Neural progenitor cell (in vitro differentiated cells): ENCODE measurements around the gene PCSK6.
"Not testable (repeated sequence)": the region's sequence is repeated elsewhere in the genome, so short reads cannot be mapped to it uniquely, and the experiment has no call there.

Experiments
- EZH2 ChIP-seq: fragments of 200-600 bp; sonication (generic); IDR thresholded peaks from 2 replicates; pipeline ENCODE4 v1.6.1; 2017; ENCODE audit warnings: antibody characterized with exemption, mild to moderate bottlenecking, moderate library complexity
- EZH2phosphoT487 ChIP-seq: fragments of 200-600 bp; sonication (generic); IDR thresholded peaks from 2 replicates; pipeline ENCODE4 v1.6.1; 2017; ENCODE audit warnings: antibody characterized with exemption
- TF ChIP-seq, protein P1 (sequence below): fragments of 200-600 bp; sonication (generic); IDR thresholded peaks from 2 replicates; pipeline ENCODE4 v1.5.1; 2017; ENCODE audit warnings: antibody characterized with exemption, mild to moderate bottlenecking

DNA sequence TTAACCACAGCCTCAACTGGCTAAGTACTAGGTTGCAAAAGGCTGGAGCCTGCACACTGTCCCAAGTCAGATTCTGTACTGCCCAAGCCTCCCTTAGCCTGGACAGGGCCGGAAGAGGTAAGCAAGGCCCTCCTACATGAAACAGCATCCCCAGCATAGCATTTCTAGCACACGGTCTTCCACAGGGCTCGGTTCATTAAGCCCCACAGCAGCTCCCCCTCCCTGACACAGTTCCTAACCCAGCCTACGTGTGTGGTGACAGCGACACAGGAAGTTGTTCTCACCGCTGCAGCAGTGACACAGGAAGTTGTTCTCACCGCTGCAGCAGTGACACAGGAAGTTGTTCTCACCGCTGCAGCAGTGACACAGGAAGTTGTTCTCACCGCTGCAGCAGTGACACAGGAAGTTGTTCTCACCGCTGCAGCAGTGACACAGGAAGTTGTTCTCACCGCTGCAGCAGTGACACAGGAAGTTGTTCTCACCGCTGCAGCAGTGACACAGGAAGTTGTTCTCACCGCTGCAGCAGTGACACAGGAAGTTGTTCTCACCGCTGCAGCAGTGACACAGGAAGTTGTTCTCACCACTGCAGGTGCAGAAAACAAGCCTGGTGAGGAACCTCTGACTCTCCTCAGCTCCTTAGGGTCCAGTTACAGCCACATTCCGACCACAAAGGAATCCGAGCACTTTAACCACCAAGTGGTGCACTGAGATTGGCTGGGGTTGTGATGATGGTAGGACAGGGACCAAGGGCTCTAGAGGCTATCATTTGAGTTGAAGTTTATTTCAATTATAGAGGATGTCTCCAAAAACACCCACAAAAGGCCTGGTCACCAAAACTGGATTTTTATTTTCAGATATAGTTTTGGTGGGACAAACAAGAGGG, 155.4 kb downstream of the PCSK6 start:
- TF ChIP-seq, protein P1, sequence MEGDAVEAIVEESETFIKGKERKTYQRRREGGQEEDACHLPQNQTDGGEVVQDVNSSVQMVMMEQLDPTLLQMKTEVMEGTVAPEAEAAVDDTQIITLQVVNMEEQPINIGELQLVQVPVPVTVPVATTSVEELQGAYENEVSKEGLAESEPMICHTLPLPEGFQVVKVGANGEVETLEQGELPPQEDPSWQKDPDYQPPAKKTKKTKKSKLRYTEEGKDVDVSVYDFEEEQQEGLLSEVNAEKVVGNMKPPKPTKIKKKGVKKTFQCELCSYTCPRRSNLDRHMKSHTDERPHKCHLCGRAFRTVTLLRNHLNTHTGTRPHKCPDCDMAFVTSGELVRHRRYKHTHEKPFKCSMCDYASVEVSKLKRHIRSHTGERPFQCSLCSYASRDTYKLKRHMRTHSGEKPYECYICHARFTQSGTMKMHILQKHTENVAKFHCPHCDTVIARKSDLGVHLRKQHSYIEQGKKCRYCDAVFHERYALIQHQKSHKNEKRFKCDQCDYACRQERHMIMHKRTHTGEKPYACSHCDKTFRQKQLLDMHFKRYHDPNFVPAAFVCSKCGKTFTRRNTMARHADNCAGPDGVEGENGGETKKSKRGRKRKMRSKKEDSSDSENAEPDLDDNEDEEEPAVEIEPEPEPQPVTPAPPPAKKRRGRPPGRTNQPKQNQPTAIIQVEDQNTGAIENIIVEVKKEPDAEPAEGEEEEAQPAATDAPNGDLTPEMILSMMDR: not testable (repeated sequence)
- not testable (repeated sequence) for TF ChIP-seq EZH2, EZH2phosphoT487
